GM21825 (cell line): ENCODE data around the gene MRPS18C.
"Not testable (repeated sequence)": the region's sequence is repeated elsewhere in the genome, so short reads cannot be mapped to it uniquely, and the experiment has no call there.

ENCODE experiments used
- ATAC-seq: cut with Tn5 transposase; IDR thresholded peaks from one replicate; pipeline ENCODE4 v1.9.1; 2021; ENCODE audit warnings: mild to moderate bottlenecking, moderate library complexity; ENCODE audit not compliant: unreplicated experiment

Gene MRPS18C

GRCh38 chr4:83496085-83496917, 40.4 kb downstream of the MRPS18C start:
- ATAC-seq = not testable (repeated sequence)

GRCh38 chr4:83498187-83498586, 42.3 kb downstream of the MRPS18C start:
- no peak for ATAC-seq

GRCh38 chr4:83501671-83502070, 45.8 kb downstream of the MRPS18C start:
- ATAC-seq = not testable (repeated sequence)

- no peak for ATAC-seq
Observed at GRCh38 chr4:83503974-83504373, 48.1 kb downstream of the MRPS18C start.

GRCh38 chr4:83504503-83504902, 48.6 kb downstream of the MRPS18C start:
- ATAC-seq = no peak

- no peak for ATAC-seq
Observed at GRCh38 chr4:83504996-83505395, 49.1 kb downstream of the MRPS18C start.

- ATAC-seq = not testable (repeated sequence)
Observed at GRCh38 chr4:83509156-83509585, 53.3 kb downstream of the MRPS18C start.

- no peak for ATAC-seq
Observed at GRCh38 chr4:83510442-83510841, 54.6 kb downstream of the MRPS18C start.
